Measurements from ENCODE around the gene EEF1G.
"Not testable (repeated sequence)": the region's sequence is repeated elsewhere in the genome, so short reads cannot be mapped to it uniquely, and the experiment has no call there.

Gene EEF1G

GRCh38 chr11:62603776-62604299, 30.1 kb upstream of the EEF1G start:
- DNase-seq (ENCODE audit: low spot score), result no peak

- no peak for DNase-seq (ENCODE audit: low spot score)
These were observed 29.3 kb upstream of the EEF1G start for GRCh38 chr11:62603072-62603408.

GRCh38 chr11:62602141-62603071, 28.7 kb upstream of the EEF1G start:
- peak; percentile 88 for DNase-seq (ENCODE audit: low spot score)

- DNase-seq (ENCODE audit: low spot score), result peak; percentile 100
These were observed 27.9 kb upstream of the EEF1G start, which contains the start of gene MTA2 for GRCh38 chr11:62601372-62602140. Gene MTA2, minus strand, starts transcription at chr11:62601865. Its CDS starts 415 bp downstream, at chr11:62601450.

DNA sequence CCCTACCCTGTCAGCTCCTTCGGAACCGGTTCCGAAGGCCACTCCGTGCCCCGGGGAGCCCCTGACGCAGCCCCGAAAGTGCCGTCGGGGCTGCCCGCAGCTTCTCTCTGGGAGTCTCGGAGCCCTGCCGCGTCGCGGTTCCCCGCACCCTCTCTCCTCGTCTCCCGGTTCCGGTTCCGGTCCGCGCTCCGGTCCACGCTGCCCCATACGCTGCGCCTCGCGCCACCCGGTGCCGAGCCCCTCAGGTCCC, 27.4 kb upstream of the EEF1G start:
- no peak for DNase-seq (ENCODE audit: low spot score)

DNA sequence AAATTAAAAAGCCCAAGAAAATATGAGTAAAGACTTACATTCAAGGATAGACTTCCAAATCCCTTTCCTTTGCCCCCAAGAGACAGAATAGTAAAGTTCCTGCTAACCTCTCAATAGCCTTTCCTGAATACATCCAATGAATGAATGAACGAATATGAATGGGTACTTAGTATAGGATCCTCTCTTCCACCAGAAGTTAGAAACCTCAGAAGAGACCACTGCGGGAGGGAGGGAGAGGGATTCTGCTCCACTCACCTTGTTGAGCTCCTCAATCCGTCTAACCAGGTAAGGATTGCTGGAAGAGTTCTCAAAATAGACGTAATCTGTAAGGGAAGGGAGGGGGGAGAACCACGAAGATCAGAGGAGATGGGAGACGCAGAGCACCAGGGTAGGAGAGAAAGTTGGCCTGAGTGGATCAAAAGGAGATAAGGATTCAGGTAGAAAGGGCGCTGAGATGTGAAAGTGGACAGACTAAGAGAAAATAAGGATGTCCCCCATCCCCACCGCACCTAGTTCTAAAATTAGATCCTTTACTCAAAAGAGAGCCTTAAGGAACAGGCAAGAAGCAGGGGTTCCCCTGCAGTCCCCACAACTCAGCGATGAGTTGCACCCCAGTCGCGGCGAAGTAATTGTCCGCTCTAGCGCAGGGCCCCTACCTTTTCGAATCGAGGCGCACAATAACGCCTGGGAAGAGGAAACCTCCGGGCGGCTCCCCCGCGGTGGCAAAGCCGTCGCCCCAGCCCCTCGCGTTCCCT, 26.9 kb upstream of the EEF1G start:
- DNase-seq (ENCODE audit: low spot score), result no peak

DNA sequence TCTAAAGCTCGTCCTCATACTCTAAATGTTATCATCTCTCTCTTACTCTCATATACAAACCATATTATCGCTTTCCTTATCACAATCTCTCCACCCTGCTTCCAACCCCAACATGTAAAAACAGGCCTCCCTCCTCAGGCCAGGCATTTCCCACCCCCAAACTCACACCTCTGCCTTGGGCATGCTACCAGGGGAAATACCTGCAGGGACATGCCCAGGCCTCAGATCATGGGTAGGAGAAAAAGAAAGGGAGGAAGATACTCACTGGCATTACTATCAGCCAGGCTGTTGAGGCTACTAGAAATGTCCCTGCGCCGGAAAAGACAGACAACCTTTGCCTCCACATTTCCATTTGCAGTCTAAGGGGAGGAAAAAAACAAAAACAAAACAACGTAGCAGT, 26.2 kb upstream of the EEF1G start:
- no peak for DNase-seq (ENCODE audit: low spot score)

- DNase-seq (ENCODE audit: low spot score), result peak; percentile 93
These were observed 25.5 kb upstream of the EEF1G start for GRCh38 chr11:62599069-62599696.

DNA sequence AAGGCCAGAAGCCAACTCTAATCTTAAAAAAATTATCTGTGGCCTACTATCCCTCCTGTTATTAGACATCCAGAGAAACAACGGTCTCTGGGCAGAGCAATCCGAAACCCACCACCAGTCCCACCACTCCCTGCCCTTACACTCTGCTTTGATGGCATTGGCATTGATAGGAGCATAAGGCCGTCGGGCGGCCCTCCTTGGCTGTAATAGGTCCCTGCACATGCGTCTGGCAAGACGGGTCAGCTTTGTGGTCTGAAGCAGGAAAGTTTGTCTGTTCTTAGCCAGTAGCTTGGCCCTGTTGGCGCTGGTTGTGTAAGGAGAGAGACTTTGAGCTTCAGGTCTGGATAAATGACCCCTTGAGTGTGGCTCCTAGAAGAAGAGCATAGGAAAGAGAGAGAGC, 21.4 kb upstream of the EEF1G start:
- DNase-seq (ENCODE audit: low spot score), result no peak

DNA sequence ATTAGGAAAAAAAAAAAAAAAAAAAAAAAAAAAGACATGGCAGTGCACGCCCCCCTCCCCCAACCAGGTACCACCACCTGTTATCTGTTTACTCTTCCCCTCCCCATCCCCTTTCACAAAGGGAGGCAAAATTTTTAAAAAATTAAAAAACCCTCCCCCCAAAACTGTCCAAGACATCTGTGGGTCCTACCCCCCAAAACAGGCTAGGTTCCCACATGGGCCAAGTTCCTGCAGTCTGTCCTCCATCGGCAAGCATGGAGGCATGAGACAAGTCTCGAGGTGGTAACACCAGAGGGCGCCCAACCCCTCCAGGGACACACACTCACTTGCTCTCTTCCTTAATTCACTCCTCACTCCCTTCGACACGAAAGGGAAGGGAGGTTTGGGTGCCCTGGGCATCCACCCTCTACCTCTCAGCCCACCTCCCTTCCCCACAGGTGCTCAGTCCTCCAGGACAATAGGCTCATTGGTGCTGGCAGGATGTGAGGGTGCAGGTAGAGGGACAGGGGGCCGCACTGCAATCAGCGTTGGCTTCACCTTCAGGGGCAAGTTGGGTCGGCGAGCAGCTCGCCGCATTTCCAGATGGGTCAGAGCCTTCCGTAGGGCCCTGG, 19.8 kb upstream of the EEF1G start:
- no peak for DNase-seq (ENCODE audit: low spot score)

- DNase-seq (ENCODE audit: low spot score), result no peak
These were observed 19.3 kb upstream of the EEF1G start for GRCh38 chr11:62592989-62593421.

GRCh38 chr11:62592146-62592815, 18.6 kb upstream of the EEF1G start:
- no peak for DNase-seq (ENCODE audit: low spot score)

- peak; percentile 95 for DNase-seq (ENCODE audit: low spot score)
These were observed 17.9 kb upstream of the EEF1G start, which contains the start of gene TUT1 for GRCh38 chr11:62591448-62592145. Gene TUT1, minus strand, starts transcription at chr11:62591523. Its CDS starts 38 bp downstream, at chr11:62591485.

DNA sequence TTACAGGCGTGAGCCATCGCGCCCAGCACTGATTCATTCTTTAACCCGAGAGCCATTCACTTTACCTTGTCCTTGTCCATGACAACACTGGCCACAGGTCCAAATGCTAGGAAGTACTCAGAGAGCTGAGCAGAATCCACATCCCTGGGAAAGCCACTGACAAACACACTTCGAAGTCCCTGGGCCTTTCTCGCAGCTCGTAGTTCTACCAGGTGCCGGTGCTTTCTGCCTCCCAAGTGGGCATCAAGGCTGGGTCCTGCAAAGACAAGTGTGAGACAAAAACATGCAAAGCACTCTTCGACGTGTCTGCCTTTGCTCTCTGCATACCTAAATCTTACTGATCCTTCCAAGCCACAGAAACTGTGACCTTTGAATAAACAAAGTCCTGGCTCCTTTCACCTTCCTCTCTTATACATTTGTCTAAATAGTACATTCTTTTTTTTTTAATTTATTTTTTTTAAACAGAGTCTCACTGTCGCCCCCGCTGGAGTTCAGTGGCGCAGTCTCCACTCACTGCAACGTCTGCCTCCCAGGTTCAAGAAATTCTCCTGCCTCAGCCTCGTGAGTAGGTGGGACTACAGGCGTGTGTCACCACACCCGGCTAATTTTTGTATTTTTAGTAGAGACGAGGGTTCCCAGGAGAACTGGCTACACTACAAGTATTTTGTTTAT, 15.4 kb upstream of the EEF1G start:
- no peak for DNase-seq (ENCODE audit: low spot score)

- DNase-seq (ENCODE audit: low spot score), result not testable (repeated sequence)
These were observed 11.7 kb upstream of the EEF1G start for GRCh38 chr11:62585356-62585755.

DNA sequence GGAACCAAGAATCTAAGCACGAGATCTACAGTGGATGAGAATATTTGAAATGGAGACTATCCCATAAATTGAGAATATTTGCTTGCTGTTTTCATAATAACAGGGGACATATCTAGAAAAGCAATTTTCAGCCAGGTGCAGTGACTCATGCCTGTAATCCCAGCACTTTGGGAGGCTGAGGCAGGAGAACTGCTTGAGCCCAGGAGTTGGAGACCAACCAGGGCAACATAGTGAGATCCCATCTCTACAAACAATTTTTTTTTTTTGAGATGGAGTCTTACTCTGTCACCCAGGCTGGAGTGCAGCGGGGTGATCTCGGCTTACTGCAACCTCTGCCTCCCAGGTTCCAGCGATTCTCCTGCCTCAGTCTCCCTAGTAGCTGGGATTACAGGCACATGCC, 8.0 kb upstream of the EEF1G start:
- not testable (repeated sequence) for DNase-seq (ENCODE audit: low spot score)

DNA sequence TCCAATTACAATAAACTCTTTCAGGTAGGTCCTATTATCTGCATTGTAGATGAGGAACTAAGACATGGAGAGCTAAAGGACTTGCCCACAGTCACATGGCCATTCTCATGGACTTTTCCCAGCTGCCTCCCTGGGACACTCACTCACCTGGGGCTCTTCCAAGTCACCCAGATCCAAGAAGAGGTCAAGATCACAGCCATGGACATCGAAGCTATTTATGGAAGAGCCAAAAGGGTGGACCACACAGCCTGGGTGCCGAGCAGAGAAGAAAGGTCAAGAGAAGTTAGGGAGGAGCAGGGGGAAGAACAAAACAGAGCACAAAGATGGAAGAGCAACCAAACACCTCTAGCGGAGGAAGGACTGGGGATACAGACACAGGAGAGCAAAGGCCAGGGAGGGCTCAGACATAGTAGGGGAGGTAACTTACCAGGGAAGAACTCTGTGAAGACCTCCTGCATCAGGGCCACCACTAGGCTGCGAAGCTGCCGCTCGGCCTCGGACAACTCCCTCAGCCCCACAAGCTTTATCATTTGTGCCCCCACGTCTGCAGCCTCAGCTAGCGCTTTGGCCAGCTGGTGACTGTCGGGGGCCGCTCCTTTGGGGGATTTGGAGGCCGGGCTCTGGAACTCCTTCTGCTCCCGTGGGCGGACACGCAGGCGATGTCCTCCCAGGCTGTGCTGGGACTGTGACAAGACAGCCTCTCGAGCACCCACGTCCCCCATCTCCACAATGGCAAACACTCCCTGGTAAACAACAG, 7.4 kb upstream of the EEF1G start:
- no peak for DNase-seq (ENCODE audit: low spot score)

DNA sequence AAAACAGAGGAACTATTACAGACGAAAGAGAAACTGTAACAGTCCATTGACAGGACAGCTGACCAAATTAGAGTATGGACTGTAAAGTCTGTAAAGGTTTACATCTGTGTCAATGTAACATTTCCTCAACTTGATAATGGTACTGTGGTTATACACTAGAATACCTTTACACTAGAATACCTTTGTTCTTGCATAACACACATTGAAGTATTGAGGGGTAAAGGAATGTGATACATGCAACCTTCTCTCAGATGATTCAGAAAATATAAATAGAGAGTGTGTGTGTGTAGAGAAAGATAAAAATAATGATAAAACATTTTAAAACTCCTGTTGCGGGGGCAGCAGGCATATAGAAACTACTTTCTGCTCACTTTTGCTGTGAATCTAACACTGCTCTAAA, 5.6 kb upstream of the EEF1G start:
- DNase-seq (ENCODE audit: low spot score), result no peak

- no peak for DNase-seq (ENCODE audit: low spot score)
These were observed 4.8 kb upstream of the EEF1G start for GRCh38 chr11:62578541-62578940.

All from left forelimb (tissue), 1 donor.